Measurements from ENCODE around the gene CDHR3. TPM values are rescaled to one million over a fixed set of nuclear protein-coding genes. Genes with fewer than 3 reads are reported as not detected.

The CDHR3 gene
- total and polyA plus RNA-seq, 4 donors, result 1.0 to 10.5 (median 1.8) TPM

DNA sequence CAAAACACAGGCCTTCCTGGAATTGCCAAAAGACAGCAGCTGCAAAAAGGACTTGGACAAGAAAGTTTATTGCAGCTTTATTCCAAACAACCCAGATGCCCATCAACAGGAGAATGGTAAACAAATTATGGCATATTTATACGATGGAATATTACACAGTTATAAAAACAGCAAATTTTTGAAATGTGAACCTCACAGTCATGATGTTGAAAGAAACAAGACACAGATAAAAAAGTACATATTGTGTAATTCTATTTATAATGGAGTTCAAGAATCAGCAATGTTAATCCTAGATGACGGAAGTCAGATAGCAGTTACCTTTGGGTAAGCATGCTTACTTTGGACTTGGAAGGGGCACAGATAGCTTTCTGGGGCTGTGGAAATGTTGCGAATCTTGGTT, 104.6 kb downstream of the CDHR3 start:
- Histone ChIP-seq H3K36me3 (ENCODE audit: control insufficient read depth in 4 of 4, insufficient read depth in 3 of 4, low read depth in 1 of 4, low read length in 3 of 4) (no peaks in the 10 kb centered on the region), H3K4me3 (ENCODE audit: low read depth in 1 of 3, low read length in 3 of 3) (no peak overlapping the region), H3K9ac (ENCODE audit: low read depth in 1 of 2, low read length in 2 of 2) (no peak overlapping the region), H3K4me1 (ENCODE audit: control insufficient read depth in 4 of 4, insufficient read depth in 4 of 4, low read length in 3 of 4) (peaks cover 4 to 30% (median 14%) of the 10 kb centered on the region in 4 donors), H3K27ac (ENCODE audit: low read depth in 1 of 2, low read length in 2 of 2) (no peak overlapping the region), H3K27me3 (ENCODE audit: control insufficient read depth in 4 of 4, insufficient read depth in 4 of 4, low read length in 3 of 4) (no peaks in the 10 kb centered on the region), H3K9me3 (ENCODE audit: control insufficient read depth in 4 of 4, low read length in 3 of 4) (no peaks in the 10 kb centered on the region)
- DNase-seq (ENCODE audit: low spot score), result no peak
- WGBS, result 80% methylated on average over 3 of the region's 3 CpGs
- no peak for TF ChIP-seq FOXA2 (IDR thresholded peaks at IDR 0.05)
- no peak for TF ChIP-seq GABPA (IDR thresholded peaks at IDR 0.05 in 1 of 2, conservative IDR thresholded peaks at IDR 0.05 in 1 of 2)
- TF ChIP-seq HNF4G (IDR thresholded peaks at IDR 0.05), result no peak
- TF ChIP-seq, protein P1, sequence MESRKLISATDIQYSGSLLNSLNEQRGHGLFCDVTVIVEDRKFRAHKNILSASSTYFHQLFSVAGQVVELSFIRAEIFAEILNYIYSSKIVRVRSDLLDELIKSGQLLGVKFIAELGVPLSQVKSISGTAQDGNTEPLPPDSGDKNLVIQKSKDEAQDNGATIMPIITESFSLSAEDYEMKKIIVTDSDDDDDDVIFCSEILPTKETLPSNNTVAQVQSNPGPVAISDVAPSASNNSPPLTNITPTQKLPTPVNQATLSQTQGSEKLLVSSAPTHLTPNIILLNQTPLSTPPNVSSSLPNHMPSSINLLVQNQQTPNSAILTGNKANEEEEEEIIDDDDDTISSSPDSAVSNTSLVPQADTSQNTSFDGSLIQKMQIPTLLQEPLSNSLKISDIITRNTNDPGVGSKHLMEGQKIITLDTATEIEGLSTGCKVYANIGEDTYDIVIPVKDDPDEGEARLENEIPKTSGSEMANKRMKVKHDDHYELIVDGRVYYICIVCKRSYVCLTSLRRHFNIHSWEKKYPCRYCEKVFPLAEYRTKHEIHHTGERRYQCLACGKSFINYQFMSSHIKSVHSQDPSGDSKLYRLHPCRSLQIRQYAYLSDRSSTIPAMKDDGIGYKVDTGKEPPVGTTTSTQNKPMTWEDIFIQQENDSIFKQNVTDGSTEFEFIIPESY (IDR thresholded peaks at IDR 0.05), result no peak
- TF ChIP-seq JUND (IDR thresholded peaks at IDR 0.05), result no peak
- TF ChIP-seq, protein P2, sequence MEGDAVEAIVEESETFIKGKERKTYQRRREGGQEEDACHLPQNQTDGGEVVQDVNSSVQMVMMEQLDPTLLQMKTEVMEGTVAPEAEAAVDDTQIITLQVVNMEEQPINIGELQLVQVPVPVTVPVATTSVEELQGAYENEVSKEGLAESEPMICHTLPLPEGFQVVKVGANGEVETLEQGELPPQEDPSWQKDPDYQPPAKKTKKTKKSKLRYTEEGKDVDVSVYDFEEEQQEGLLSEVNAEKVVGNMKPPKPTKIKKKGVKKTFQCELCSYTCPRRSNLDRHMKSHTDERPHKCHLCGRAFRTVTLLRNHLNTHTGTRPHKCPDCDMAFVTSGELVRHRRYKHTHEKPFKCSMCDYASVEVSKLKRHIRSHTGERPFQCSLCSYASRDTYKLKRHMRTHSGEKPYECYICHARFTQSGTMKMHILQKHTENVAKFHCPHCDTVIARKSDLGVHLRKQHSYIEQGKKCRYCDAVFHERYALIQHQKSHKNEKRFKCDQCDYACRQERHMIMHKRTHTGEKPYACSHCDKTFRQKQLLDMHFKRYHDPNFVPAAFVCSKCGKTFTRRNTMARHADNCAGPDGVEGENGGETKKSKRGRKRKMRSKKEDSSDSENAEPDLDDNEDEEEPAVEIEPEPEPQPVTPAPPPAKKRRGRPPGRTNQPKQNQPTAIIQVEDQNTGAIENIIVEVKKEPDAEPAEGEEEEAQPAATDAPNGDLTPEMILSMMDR (IDR thresholded peaks at IDR 0.05; ENCODE audit: low read depth, low read length, missing input control), result no peak
- TF ChIP-seq HNF4A (conservative IDR thresholded peaks at IDR 0.05), result no peak
- no peak for TF ChIP-seq YY1 (IDR thresholded peaks at IDR 0.05)
- TF ChIP-seq EGR1 (IDR thresholded peaks at IDR 0.05; ENCODE audit: low read depth in 2 of 2), result no peak
- TF ChIP-seq, protein P3, sequence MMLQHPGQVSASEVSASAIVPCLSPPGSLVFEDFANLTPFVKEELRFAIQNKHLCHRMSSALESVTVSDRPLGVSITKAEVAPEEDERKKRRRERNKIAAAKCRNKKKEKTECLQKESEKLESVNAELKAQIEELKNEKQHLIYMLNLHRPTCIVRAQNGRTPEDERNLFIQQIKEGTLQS (IDR thresholded peaks at IDR 0.05), result no peak
- TF ChIP-seq RAD21 (IDR thresholded peaks at IDR 0.05), result no peak
- TF ChIP-seq, protein P4, sequence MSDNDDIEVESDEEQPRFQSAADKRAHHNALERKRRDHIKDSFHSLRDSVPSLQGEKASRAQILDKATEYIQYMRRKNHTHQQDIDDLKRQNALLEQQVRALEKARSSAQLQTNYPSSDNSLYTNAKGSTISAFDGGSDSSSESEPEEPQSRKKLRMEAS (IDR thresholded peaks at IDR 0.05), result no peak
- no peak for TF ChIP-seq FOXA1 (IDR thresholded peaks at IDR 0.05)

DNA sequence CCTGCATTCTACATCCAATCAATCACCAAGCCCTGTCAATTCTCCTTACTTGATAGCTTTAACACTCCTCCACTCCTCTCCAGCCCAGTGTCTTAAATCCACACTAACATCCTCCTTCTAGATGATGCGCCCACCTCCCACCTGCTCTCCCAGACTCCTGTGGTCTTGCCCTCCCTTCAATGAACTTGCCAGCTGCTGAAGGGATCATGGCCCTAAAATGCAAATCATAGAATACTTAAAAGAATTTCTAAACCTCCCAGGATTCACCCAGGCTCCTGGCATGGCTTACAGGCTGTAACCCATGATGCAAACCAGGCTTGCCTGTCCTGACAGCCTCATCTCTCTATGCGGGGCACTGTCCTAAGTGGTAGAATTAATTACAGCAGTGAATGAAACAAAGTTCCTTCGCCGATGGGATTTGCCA, 105.5 kb downstream of the CDHR3 start:
- H3K9me3 ChIP-seq (ENCODE audit: control insufficient read depth in 4 of 4, low read length in 3 of 4), result no peaks in the 10 kb centered on the region
- H3K36me3 ChIP-seq (ENCODE audit: control insufficient read depth in 4 of 4, insufficient read depth in 3 of 4, low read depth in 1 of 4, low read length in 3 of 4), result no peaks in the 10 kb centered on the region
- H3K4me3 ChIP-seq (ENCODE audit: low read depth in 1 of 3, low read length in 3 of 3), result no peak overlapping the region
- H3K27ac ChIP-seq (ENCODE audit: low read depth in 1 of 2, low read length in 2 of 2), result no peak overlapping the region
- WGBS, result 89% methylated on average over 4 of the region's 4 CpGs
- H3K9ac ChIP-seq (ENCODE audit: low read depth in 1 of 2, low read length in 2 of 2), result no peak overlapping the region
- TF ChIP-seq FOXA2 (IDR thresholded peaks at IDR 0.05) (no peak), JUND (IDR thresholded peaks at IDR 0.05) (no peak), NR2F2 (IDR thresholded peaks at IDR 0.05) (no peak), TAF1 (conservative IDR thresholded peaks at IDR 0.05) (no peak), GABPA (IDR thresholded peaks at IDR 0.05 in 1 of 2, conservative IDR thresholded peaks at IDR 0.05 in 1 of 2) (no peak), HNF4G (IDR thresholded peaks at IDR 0.05) (no peak)
- TF ChIP-seq, protein P5, sequence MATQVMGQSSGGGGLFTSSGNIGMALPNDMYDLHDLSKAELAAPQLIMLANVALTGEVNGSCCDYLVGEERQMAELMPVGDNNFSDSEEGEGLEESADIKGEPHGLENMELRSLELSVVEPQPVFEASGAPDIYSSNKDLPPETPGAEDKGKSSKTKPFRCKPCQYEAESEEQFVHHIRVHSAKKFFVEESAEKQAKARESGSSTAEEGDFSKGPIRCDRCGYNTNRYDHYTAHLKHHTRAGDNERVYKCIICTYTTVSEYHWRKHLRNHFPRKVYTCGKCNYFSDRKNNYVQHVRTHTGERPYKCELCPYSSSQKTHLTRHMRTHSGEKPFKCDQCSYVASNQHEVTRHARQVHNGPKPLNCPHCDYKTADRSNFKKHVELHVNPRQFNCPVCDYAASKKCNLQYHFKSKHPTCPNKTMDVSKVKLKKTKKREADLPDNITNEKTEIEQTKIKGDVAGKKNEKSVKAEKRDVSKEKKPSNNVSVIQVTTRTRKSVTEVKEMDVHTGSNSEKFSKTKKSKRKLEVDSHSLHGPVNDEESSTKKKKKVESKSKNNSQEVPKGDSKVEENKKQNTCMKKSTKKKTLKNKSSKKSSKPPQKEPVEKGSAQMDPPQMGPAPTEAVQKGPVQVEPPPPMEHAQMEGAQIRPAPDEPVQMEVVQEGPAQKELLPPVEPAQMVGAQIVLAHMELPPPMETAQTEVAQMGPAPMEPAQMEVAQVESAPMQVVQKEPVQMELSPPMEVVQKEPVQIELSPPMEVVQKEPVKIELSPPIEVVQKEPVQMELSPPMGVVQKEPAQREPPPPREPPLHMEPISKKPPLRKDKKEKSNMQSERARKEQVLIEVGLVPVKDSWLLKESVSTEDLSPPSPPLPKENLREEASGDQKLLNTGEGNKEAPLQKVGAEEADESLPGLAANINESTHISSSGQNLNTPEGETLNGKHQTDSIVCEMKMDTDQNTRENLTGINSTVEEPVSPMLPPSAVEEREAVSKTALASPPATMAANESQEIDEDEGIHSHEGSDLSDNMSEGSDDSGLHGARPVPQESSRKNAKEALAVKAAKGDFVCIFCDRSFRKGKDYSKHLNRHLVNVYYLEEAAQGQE (IDR thresholded peaks at IDR 0.05), result no peak
- TF ChIP-seq, protein P3 (IDR thresholded peaks at IDR 0.05), result no peak
- TF ChIP-seq, protein P4 (IDR thresholded peaks at IDR 0.05), result no peak
- TF ChIP-seq, protein P1 (IDR thresholded peaks at IDR 0.05), result no peak
- no peak for DNase-seq (ENCODE audit: low spot score)
- H3K27me3 ChIP-seq (ENCODE audit: control insufficient read depth in 4 of 4, insufficient read depth in 4 of 4, low read length in 3 of 4), result no peaks in the 10 kb centered on the region
- H3K4me1 ChIP-seq (ENCODE audit: control insufficient read depth in 4 of 4, insufficient read depth in 4 of 4, low read length in 3 of 4), result peaks cover 4 to 30% (median 14%) of the 10 kb centered on the region in 4 donors

All from liver (tissue), 9 donors.